Dedifferentiated amniotic fluid mesenchymal stem cell (primary cell): Measurements from ENCODE around the gene NOX1.

ENCODE experiments used
- DNase-seq: peaks from one replicate; pipeline ENCODE4 v3.0.0-alpha.2; 2016; ENCODE audit errors: extremely low spot score

Gene NOX1

DNA sequence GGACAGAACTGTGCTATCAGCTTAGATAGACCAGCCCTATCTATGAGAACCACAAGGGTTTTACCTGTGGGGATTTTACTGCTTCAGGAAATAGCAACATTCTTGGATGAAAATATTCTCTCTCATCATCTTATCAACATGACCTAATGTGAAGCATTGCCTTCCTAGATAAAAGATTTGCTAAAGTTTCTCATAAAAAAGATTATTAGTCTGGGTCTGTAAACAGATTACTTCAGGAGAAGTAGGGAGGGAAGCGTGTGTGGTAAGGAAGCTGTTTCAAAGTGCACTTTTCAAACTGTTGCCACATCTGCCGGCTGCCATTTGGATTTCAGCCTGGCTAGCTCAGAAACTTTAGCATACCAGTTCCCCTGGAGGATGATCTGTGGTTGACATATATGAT, at the start of gene NOX1:
Gene NOX1 (minus strand): TSS at position 35 of the 400 bp plus-strand sequence. CDS start 220 bp downstream, outside the sequence.
- DNase-seq = no peak

- no peak for DNase-seq
These were observed 41.4 kb upstream of the NOX1 start for GRCh38 chrX:100915562-100915961.

DNA sequence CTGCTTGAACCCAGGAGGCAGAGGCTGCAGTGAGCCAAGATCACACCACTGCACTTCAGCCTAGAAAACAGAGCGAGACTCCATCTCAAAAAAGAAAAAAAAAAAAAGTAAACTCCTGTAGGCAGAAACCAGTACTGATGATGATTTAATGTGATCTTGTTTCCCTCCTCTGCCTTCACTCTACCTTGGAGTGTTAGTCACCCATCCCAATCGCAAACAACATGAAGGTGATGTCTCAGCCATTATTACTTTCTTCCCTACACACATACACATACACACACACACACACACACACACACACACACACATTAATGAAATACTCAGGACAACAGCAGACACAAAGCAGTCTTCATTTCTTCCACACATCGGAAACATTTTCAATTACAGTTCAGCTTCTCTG, 39.0 kb upstream of the NOX1 start:
- DNase-seq = no peak

GRCh38 chrX:100911731-100912130, 37.6 kb upstream of the NOX1 start:
- DNase-seq = no peak

DNA sequence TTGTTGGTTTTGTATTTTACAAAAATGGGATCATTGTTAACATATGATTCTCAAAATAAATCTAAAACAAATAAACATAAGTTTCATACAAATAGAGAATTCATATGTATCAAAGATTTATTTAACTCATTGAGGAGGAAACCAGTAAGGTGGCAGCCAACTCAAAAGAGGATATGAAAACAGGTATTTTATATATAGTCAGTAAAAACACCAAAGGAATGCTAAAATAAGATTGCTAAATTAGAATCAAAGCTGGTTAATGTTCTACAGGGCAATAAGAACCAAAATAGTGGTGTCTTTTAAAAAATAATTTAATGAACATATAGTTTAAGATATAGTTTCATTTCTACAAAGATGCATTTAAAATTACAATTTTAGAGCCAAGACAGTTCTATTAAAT, 31.5 kb upstream of the NOX1 start:
- no peak for DNase-seq

- no peak for DNase-seq
These were observed 30.3 kb upstream of the NOX1 start for GRCh38 chrX:100904433-100904832.

- DNase-seq = no peak
These were observed 21.4 kb upstream of the NOX1 start for GRCh38 chrX:100895365-100896075.

- DNase-seq = no peak
These were observed 9.5 kb upstream of the NOX1 start for GRCh38 chrX:100883654-100884053.

DNA sequence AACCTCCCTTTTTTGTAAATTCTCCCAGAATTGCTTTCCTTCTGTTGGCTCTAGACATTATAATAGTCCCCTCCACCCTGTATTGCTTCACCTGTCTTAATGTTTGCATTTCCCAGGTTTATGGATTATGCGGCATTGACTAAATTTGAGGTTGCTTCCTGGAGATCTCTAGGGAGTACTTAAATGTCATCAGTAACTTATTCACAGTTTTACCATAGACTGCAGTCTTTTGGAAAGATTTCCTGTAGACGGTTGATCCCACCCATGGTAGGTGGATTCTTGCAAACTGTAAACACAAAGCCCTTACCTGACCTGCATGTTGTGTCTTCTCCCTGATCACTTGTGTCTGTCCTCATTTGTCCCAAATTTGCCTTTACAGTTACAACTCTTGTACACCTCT, 6.2 kb upstream of the NOX1 start:
- DNase-seq = peak; percentile 1

DNA sequence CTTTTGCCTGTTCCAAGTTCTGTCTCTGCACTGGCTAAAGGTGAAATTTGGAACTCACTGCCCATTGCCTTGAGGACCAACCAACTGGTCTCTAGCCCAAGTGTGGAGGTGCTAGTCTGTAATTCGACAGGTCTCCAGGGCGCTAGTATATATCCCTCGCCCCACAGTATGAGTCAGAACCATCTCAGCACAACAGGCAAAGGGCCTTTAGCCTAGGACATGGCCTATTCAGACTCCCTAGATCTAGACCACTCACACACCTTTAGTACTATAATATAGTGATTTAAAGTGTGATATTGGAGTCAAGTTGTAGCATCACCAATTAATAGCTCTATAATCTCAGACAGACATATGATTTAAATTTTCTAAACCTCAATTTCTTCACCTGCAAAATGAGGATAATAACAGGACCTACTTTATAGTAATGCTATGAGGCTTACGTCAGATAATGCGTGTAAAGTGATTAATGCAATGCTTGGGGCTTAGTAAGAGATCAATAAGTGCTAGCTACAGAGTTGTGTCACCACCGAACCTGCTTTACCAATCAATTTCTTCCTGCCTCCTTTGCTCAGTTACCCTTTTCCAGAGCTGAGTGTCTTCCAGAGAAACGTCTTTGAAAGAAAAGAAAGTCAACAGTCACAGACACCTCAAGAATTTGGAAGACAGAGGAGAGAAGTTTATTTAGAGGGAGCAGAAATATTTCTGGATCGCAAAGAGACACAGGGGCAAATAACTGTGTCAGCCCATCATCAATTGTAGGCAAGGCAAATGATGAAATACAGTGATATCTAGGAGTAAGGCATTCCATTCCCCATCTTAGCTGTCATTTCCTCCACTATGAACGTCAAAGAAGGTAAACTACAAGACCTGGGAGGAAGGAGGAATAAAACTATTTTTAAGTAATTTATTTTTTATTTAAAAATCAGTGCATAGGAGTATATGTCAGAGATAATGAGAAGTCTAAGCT, 2.3 kb downstream of the NOX1 start:
- peak; percentile 7 for DNase-seq

- DNase-seq = no peak
These were observed 3.6 kb downstream of the NOX1 start for GRCh38 chrX:100870527-100870926.

DNA sequence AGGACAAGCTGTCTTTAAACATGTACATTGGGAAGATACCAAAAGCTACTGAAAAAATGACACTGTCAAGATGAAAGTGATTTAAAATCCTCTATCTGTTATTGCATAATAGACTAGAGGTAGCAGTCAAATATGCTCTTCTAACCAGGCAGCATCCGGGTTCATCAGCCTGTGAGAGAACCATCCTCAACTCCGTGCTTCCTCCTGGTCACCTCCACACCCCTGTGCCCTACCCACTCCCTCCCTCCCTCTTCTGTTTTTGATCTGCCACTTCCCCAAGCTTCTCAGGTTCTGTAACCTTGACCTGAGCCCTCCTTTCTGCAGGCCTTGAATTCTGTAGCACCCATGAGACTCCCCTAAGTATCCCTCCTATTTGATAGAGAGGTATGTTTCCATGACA, 5.9 kb downstream of the NOX1 start:
- DNase-seq = no peak

- no peak for DNase-seq
These were observed 9.3 kb downstream of the NOX1 start for GRCh38 chrX:100864657-100865391.

DNA sequence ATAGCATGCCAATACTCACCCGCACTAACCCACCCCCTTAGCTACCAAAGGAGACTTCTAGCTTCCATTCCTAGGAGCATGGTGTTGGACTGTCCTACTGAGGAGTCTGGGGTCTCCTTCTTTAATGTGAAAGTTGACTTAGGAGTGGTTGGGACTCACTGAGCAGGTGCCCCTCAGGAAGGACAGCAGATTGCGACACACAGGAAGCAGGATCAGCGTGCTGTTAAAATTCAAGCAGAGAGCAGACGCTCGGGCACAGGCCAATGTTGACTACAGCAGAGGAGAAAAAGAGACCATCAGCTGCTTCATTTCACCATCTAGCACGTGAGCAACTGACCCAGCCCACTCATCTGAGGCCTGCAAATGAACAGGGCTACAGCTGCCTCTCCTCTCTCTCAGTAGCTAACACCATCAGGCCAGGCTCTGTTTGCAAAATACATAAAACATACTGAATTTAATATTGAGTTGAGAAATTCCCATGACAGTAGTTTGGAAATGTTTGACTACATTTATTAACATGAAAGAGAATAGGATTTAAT, 10.8 kb downstream of the NOX1 start:
- no peak for DNase-seq

DNA sequence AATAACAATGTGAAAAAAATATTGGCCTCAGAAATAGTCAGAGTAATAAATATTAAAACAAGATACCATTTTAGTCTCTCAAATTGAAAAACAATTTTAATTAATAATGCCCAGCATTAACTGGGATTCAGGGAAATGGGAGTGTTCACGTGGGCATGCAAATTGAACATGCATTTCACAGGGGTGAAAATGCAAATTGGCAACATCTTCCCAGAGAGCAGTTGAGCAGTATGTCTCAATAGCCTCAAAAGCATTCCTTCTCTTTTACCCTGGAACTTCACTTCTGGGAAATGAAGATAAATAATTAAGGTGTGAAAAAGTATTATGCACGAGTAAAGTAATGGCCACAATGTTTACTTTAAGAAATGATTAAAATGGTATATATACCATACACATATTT, 21.3 kb downstream of the NOX1 start:
- no peak for DNase-seq

DNA sequence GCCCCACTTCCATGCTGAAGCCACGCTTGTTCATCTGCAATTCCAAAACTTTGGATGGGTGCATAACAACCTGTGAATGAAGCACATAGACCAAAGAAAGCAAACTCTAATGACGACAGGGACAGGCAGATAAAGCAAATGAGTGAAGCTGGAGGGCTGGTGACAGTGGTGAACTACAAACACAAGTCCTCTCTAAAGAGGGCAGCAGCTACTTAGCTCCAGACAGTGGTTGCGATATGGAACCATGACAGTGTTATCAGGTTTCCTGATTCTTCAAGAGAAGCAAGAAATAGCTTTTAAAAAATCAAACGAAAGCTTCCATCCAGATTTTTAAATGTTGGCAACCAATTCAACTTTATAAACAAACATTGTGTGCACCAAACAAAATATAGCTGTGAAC, 23.8 kb downstream of the NOX1 start:
- DNase-seq = no peak

DNA sequence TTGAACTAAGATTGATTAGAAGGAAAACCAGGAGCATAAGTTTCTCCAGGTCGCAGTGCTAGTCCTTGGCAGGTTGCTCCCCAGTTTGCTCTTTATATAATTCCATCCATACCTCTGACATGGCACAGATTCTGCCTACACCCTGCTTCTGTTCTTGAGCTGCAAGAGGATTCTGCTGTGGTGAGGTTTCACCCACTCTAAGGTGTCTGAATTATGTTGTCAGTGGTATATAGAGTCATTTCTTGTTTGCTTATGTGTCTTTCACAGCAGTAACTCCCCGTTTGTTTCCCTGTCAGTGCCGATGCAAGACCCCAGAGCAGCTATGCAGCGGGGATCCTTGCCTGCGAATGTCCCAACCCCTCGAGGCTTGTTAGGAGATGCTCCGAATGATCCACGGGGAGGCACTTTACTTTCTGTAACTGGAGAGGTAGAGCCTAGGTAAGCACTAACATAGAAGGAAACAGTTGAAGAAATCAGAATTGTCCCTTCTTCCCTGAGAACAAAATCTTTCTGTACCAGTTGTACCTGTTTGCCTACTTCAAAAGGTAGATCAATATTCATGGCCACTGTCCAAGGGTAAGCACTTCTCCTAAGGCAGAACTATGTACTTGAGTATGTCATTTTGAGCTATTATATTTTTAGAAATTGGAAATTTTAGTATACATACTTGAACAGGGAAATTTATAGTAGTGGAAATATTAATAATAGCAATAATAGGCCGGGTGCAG, 42.8 kb downstream of the NOX1 start:
- DNase-seq = no peak

DNA sequence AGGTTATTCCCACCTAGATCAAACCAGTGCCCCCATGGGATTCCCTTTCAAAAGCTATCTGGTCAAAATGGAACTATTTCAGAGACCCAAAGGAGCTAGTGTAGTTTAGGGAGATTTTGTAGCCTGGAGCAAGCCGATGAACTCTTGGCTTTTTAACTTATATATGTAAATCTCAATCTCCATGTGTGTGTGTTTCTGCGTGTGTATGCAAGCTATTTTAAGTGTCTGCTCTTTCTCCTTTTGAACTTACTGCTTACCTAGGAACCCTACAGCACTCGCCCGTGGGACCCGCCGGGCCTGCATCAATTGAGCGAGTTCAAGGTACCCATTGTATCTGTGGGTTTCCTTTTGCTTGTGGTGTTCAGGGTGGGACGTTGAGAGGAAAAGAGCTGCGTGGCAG, 43.6 kb downstream of the NOX1 start:
- DNase-seq = no peak

GRCh38 chrX:100830143-100830542, 44.0 kb downstream of the NOX1 start:
- DNase-seq = no peak

DNA sequence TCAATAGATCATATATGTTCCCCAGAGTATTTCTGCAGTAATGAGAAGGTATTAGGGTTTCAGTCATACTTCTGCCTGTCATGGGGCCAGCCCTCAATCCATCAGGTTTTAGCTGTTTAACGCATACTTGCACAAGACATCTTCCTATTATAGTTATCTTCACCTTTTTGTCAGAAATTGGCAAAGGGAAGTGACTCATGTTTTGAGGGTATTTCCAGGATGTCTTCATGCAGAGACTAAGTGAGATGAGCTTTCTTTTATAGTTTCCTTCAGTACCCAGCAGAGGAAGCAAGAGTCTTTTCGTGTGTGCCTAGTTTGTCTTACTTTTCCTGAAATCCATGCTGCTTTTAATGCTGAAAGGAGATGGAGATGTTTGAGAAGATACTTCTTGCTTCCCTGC, 44.4 kb downstream of the NOX1 start:
- no peak for DNase-seq
